COLO829 (cell line): Measurements from ENCODE around the gene TMEM156.

Source experiments
- DNase-seq: peaks from one replicate; pipeline ENCODE4 v3.0.0; 2012; ENCODE audit warnings: low spot score

The TMEM156 gene

GRCh38 chr4:38923746-38924145 lies 108.5 kb downstream of the TMEM156 start:
- DNase-seq, result no peak

DNA sequence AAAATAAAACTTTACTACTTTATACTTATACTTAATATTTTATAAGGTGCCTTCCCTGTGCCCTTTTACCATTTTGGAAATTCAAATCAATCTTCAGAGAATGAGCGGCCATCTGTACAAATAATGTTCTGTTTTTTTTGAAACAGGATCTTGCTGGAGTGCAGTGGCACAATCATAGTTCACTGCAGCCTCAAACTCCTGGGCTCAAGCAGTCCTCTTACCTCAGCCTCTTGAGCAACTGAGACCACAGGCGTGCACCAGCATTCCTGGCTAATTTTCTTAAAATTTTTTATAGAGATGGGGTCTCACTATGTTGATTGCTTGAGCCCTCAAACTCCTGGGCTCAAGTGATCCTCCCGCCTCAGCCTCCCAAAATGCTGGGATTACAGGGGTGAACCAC lies 111.1 kb downstream of the TMEM156 start:
- DNase-seq, result no peak

- DNase-seq, result no peak
Measured at GRCh38 chr4:38920677-38921076, 111.5 kb downstream of the TMEM156 start.

DNA sequence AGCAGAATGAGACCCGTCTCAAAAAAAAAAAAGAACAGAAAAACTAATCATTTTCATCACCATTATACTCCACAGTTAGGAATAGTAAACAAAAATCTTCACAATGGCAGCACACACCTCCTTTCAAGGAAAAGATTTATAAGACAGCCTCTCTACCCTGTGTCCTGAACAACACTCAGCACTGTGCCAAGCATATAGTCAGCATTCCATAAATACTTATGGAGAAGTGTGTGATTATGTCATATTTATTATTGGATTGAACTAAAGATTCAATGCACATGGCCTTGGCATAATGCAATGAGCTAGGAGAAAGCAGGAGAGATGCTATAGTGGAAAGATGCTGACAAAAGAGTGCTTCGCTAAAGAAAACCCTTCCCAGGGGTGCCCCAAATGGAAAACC lies 112.0 kb downstream of the TMEM156 start:
- no peak for DNase-seq

- DNase-seq, result no peak
Measured at GRCh38 chr4:38919494-38919893, 112.7 kb downstream of the TMEM156 start.

GRCh38 chr4:38917481-38918025 lies 114.7 kb downstream of the TMEM156 start:
- DNase-seq, result no peak
